Activated CD8-positive, alpha-beta memory T cell treated with anti-CD3 and anti-CD28 coated beads for 1 hour (primary cell): ENCODE data around the gene TRAF2.

Experiments used
- DNase-seq, 2 donors: peaks; one replicate each; pipeline ENCODE4 v3.0.0-alpha.2; 2020; ENCODE audit warnings: low read depth in 1 of 2; ENCODE audit errors: extremely low read depth in 1 of 2

TRAF2 gene

GRCh38 chr9:136934277-136934676 is 48.0 kb downstream of the TRAF2 start:
- DNase-seq: no peak

GRCh38 chr9:136935651-136936050 is 49.3 kb downstream of the TRAF2 start:
- no peak for DNase-seq

- no peak for DNase-seq
Observed at GRCh38 chr9:136936645-136937170, 50.4 kb downstream of the TRAF2 start.

GRCh38 chr9:136937186-136938001 is 51.1 kb downstream of the TRAF2 start:
- no peak for DNase-seq

GRCh38 chr9:136939431-136939995 is 53.2 kb downstream of the TRAF2 start:
- no peak for DNase-seq

- DNase-seq: no peak
Observed at GRCh38 chr9:136939996-136940525, 53.7 kb downstream of the TRAF2 start.

- no peak for DNase-seq
Observed at GRCh38 chr9:136940526-136941230, 54.4 kb downstream of the TRAF2 start.

GRCh38 chr9:136941231-136942111 is 55.2 kb downstream of the TRAF2 start:
- no peak for DNase-seq

GRCh38 chr9:136942112-136942880 is 56.0 kb downstream of the TRAF2 start:
- no peak for DNase-seq

GRCh38 chr9:136942881-136943230 is 56.5 kb downstream of the TRAF2 start:
- DNase-seq: no peak

- no peak for DNase-seq
Observed at GRCh38 chr9:136943291-136944211, 57.2 kb downstream of the TRAF2 start.

GRCh38 chr9:136944212-136944518 is 57.8 kb downstream of the TRAF2 start:
- no peak for DNase-seq

- DNase-seq: peak; percentile 75 to 90
Observed at GRCh38 chr9:136944519-136945332, 58.4 kb downstream of the TRAF2 start, which contains the start of the genes C8G and FBXW5. Gene C8G (plus strand): TSS chr9:136945243. CDS start chr9:136945321, 78 bp downstream. Gene FBXW5 (minus strand): TSS chr9:136944738. CDS start chr9:136944083, 655 bp downstream.

- no peak for DNase-seq
Observed at GRCh38 chr9:136945333-136946227, 59.3 kb downstream of the TRAF2 start.

- DNase-seq: no peak
Observed at GRCh38 chr9:136946228-136947027, 60.1 kb downstream of the TRAF2 start.
